Superior temporal gyrus (tissue), 1 donor: ENCODE results near the gene HLA-DQA1.
"Not testable (repeated sequence)": the region's sequence is repeated elsewhere in the genome, so short reads cannot be mapped to it uniquely, and the experiment has no call there.

Experiments used
- DNase-seq: peaks from one replicate; pipeline ENCODE4 v3.0.0-alpha.2; 2016; ENCODE audit errors: extremely low spot score

Gene HLA-DQA1

GRCh38 chr6:32622545-32623401 is 14.4 kb upstream of the HLA-DQA1 start:
- no peak for DNase-seq

DNA sequence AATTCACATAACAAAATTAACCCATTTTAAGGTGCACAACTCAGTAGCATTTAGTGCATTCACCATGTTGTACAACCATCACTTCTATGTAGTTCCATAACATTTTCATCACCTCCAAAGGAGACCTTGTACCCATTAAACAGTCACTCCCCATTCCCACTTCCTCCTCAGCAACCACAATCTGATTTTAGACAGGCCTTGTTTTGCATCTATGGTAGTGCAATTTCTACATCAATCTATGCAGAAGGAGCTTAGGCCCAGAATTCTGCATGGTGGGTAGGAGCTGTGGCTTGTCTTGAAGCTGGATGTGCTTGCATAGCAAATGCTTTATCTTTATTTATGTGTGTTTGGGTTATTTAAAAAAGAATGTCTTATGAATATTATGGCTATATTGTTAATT is 13.5 kb upstream of the HLA-DQA1 start:
- no peak for DNase-seq

- DNase-seq, result no peak
Measured at GRCh38 chr6:32624565-32624964, 12.6 kb upstream of the HLA-DQA1 start.

DNA sequence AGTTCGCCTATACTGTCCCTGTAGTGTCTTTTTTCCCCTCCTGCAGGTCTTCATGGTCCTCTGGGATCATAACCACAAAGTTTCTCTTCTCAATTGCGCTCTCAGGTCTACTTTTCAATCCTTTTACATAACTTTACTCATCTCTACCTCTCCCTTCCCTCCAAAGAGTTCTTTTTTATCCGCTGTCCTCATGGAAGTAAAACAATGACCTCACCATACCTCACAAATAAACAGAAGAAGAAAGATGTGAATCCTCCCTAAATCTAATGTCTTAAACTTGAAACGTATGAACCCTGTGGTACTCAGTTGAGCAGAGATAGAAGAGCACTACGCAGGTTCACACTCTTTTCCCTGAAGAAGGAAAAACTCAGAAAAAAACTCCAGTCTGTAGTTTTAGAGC is 12.1 kb upstream of the HLA-DQA1 start:
- no peak for DNase-seq

- DNase-seq, result no peak
Measured at GRCh38 chr6:32627249-32627648, 10.0 kb upstream of the HLA-DQA1 start.

GRCh38 chr6:32627831-32628230 is 9.4 kb upstream of the HLA-DQA1 start:
- peak; percentile 38 for DNase-seq

DNA sequence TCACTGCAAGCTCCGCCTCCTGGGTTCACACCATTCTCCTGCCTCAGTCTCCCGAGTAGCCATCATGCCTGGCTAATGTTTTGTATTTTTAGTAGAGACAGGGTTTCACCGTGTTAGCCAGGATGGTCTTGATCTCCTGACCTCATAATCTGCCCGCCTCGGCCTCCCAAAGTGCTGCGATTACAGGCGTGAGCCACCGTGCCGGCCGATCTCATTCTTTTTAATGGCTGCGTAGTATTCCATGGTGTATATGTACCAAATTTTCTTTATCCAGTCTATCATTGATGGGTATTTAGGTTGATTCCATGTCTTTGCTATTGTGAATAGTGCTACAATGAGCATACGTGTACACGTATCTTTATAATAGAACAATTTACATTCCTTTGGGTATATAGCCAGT is 7.4 kb upstream of the HLA-DQA1 start:
- DNase-seq, result not testable (repeated sequence)

DNA sequence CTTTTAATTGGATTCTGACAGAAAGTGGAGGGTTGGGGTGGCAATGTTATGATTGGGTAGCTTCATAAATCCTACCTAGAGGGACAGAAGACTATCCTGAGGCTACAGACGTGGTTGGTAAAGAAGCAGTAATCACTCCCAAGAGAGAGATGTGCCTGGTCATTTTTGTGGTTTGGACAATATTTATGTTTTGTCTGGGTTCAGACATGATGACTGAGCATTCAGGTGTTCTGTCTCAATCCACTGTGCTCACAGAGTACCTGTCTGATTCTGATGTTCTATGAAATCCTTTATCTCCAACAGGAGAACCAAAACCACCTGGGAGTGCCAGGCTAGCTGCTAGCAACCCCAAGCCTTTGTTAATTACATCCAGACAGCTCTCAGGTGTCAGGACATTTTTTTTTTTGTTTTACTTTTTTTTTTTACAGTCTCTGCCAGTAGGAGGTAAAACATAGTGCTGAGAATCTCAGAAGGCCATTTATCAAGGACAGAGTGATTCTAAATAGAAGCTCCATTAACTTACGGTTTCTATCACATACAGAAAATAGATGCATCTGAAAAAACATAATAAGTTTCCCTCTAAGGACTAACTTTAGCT is 1.6 kb upstream of the HLA-DQA1 start:
- DNase-seq, result no peak

- no peak for DNase-seq
Measured at GRCh38 chr6:32637883-32638282, 677 bp downstream of the HLA-DQA1 start.

DNA sequence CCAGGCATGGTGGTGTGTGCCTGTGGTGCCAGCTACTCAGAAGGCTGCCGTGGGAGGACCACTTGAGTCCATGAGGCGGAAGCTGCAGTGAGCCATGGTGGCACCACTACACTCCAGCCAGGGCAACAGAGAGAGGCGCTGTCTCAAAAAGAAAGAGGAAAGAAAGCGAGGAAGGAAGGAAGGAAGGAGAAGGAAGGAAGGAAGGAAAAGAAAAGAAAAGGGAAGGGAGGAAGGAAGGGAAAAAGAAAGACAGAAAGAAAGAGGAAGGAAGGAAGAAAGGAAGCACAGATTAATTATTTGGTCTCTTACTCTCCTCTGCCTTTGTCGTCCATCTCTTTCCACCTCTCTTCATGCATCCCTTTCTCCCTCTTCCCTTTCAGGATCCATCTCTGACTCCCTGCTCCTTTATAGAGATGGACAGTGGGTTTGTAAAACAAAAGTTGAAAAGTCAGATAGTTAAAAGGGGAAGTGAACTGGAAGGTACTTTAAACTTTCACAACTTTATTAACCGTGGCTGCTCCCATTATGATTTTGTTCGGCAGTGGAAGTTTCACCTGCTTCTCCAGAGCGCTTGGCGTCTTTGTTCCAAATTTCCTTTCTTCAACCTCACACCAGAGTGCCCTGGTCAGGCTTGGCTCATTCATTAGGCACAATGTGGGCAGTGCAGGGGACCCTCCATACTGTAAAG is 1.5 kb downstream of the HLA-DQA1 start:
- no peak for DNase-seq

GRCh38 chr6:32639440-32640394 is 2.5 kb downstream of the HLA-DQA1 start:
- no peak for DNase-seq

- DNase-seq, result no peak
Measured at GRCh38 chr6:32641122-32641521, 3.9 kb downstream of the HLA-DQA1 start.

DNA sequence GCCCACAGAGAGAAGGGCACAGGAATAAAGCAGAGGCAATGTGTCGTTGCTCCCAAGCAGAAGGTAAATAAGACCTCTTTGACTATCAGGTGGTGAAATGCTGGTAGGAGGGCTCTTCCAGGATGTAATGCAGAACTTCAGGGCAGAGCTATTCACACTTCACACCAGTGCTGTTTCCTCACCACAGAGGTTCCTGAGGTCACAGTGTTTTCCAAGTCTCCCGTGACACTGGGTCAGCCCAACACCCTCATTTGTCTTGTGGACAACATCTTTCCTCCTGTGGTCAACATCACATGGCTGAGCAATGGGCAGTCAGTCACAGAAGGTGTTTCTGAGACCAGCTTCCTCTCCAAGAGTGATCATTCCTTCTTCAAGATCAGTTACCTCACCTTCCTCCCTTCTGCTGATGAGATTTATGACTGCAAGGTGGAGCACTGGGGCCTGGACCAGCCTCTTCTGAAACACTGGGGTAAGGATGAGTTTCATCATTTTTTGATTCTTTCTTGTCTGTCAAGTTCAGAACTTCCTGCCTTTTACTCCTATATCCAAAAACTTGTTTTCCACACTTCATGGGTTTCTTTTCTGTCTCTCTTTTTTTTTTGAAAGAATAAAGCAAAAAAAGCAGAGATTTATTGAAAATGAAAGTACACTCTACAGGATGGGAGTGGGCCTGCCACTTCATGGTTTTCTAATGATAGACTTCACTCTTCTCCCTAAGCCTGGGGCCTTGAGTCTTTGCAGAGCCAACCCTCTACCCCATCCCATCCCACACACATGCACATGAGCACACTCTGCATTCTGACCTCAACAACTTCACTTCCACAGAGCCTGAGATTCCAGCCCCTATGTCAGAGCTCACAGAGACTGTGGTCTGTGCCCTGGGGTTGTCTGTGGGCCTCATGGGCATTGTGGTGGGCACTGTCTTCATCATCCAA is 4.8 kb downstream of the HLA-DQA1 start:
- not testable (repeated sequence) for DNase-seq

GRCh38 chr6:32642720-32643106 is 5.5 kb downstream of the HLA-DQA1 start:
- DNase-seq, result no peak

DNA sequence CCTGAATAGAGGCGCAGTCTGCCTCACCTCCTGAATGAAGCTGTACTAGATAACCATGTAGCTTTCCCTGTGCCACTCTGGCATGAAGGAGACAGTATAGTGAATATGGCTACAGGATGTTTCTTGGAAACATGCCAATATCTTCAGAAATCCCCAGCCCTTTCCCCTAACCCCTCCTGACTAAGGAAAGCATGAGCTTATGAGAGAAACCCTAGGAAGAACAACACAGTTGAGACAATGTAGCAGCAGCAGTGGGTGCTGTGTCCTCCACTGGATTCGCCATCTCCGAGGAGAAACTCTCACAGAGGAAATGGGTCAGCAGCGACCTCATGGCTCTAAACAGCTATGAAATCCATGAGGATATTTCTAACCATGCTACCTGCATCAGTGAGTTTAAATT is 6.7 kb downstream of the HLA-DQA1 start:
- DNase-seq, result no peak

DNA sequence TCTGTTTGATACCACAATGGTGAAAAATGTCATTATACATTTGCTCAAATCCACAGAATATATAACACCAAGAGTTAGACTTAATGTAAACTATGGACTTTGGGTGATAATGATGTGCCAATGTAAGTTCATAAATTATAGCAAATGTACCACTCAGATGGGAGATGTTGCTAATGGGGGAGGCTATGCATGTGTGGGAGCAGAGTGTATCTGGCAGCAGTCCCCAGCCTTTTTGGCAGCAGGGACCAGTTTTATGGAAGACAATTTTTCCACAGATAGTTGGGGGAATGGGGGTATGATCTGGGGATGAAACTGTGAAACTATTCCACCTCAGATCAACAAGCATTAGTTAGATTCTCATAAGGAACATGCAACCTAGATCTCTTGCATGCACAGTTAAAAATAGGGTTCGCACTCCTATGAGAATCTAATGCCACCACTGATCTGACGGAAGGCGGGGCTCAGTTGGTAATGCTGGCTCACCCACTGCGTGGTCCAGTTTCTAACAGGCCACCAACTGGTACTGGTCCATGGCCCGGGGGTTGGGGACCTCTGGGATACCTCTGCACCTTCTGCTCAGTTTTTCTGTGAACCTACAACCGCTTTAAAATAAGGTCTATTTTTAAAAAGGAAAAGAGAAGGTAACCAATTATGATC is 8.0 kb downstream of the HLA-DQA1 start:
- DNase-seq, result no peak

DNA sequence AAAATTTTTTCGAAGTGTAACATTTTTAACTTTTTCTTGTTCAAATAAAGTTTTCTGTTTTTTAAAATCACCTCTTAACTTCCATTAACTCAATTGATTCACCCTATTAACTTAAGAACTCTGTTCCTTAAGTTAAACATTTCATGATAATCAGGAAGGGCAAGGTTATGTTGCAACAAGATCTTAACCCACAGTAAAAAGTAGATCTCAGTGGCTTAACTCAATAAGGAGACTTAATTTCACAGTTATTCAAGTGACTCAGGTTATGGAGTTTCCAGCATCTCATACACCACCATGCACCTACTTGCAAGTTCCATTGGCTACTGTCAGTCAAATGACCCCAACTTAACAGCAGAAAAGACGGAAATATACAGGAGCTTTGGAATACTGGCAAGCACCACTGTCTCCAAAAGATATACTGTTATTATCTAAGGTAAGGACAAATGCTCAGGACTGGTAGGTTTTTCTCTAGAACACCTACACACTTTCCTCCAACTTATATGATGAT is 18.1 kb downstream of the HLA-DQA1 start:
- DNase-seq, result no peak

- not testable (repeated sequence) for DNase-seq
Measured at GRCh38 chr6:32657329-32657728, 20.1 kb downstream of the HLA-DQA1 start.

GRCh38 chr6:32657819-32658218 is 20.6 kb downstream of the HLA-DQA1 start:
- DNase-seq, result not testable (repeated sequence)
